Mucosa of stomach (tissue), 1 donor: ENCODE measurements around the gene BRCA1.
"Not testable (repeated sequence)": the region's sequence is repeated elsewhere in the genome, so short reads cannot be mapped to it uniquely, and the experiment has no call there.

ENCODE experiments used
- H3K27me3 ChIP-seq: one replicate; pipeline ENCODE4 v1.7.0; 2013; ENCODE audit warnings: mild to moderate bottlenecking, low read length; ENCODE audit not compliant: control insufficient read depth, insufficient read depth
- H3K36me3 ChIP-seq: one replicate; pipeline ENCODE4 v1.7.0; 2013; ENCODE audit warnings: low read length; ENCODE audit not compliant: control insufficient read depth, insufficient read depth
- H3K4me1 ChIP-seq: one replicate; pipeline ENCODE4 v1.7.0; 2013; ENCODE audit warnings: mild to moderate bottlenecking, low read length; ENCODE audit not compliant: control insufficient read depth, insufficient read depth
- H3K4me3 ChIP-seq: one replicate; pipeline ENCODE4 v1.7.0; 2013; ENCODE audit warnings: low read length
- H3K9ac ChIP-seq: one replicate; pipeline ENCODE4 v1.7.0; 2013; ENCODE audit warnings: mild to moderate bottlenecking, low read length, moderate library complexity
- H3K9me3 ChIP-seq: one replicate; pipeline ENCODE4 v1.7.0; 2013; ENCODE audit warnings: mild to moderate bottlenecking, low read length, moderate library complexity; ENCODE audit not compliant: control insufficient read depth
- donor health status: Pancreatic carcinoma.

Gene BRCA1

GRCh38 chr17:43090022-43090421 is 35.1 kb downstream of the BRCA1 start:
- no peaks in the 10 kb centered on the region for H3K27me3 ChIP-seq
- no peaks in the 10 kb centered on the region for H3K9me3 ChIP-seq
- no peaks in the 10 kb centered on the region for H3K36me3 ChIP-seq
- H3K4me3 ChIP-seq, result no peak overlapping the region
- no peak overlapping the region for H3K9ac ChIP-seq
- H3K4me1 ChIP-seq, result no peaks in the 10 kb centered on the region

- no peaks in the 10 kb centered on the region for H3K36me3 ChIP-seq
- H3K9me3 ChIP-seq, result no peaks in the 10 kb centered on the region
- H3K9ac ChIP-seq, result no peak overlapping the region
- no peaks in the 10 kb centered on the region for H3K4me1 ChIP-seq
- H3K4me3 ChIP-seq, result no peak overlapping the region
- H3K27me3 ChIP-seq, result no peaks in the 10 kb centered on the region
Measured at GRCh38 chr17:43085474-43085873, 39.7 kb downstream of the BRCA1 start.

GRCh38 chr17:43079641-43080302 is 45.4 kb downstream of the BRCA1 start:
- no peaks in the 10 kb centered on the region for H3K9me3 ChIP-seq
- no peaks in the 10 kb centered on the region for H3K27me3 ChIP-seq
- no peak overlapping the region for H3K9ac ChIP-seq
- H3K36me3 ChIP-seq, result no peaks in the 10 kb centered on the region
- no peak overlapping the region for H3K4me3 ChIP-seq
- H3K4me1 ChIP-seq, result peaks cover 4% of the 10 kb centered on the region

- Histone ChIP-seq H3K4me1 (peaks cover under 1% of the 10 kb centered on the region), H3K9me3 (no peaks in the 10 kb centered on the region), H3K9ac (no peak overlapping the region), H3K36me3 (no peaks in the 10 kb centered on the region), H3K27me3 (no peaks in the 10 kb centered on the region), H3K4me3 (no peak overlapping the region)
Measured at GRCh38 chr17:43074869-43075268, 50.3 kb downstream of the BRCA1 start.

- no peaks in the 10 kb centered on the region for H3K27me3 ChIP-seq
- no peak overlapping the region for H3K9ac ChIP-seq
- H3K36me3 ChIP-seq, result no peaks in the 10 kb centered on the region
- H3K4me1 ChIP-seq, result no peaks in the 10 kb centered on the region
- no peaks in the 10 kb centered on the region for H3K9me3 ChIP-seq
- H3K4me3 ChIP-seq, result no peak overlapping the region
Measured at GRCh38 chr17:43070872-43071271, 54.3 kb downstream of the BRCA1 start.

GRCh38 chr17:43070257-43070656 is 54.9 kb downstream of the BRCA1 start:
- Histone ChIP-seq H3K4me3 (no peak overlapping the region), H3K27me3 (no peaks in the 10 kb centered on the region), H3K4me1 (no peaks in the 10 kb centered on the region), H3K9ac (no peak overlapping the region), H3K36me3 (no peaks in the 10 kb centered on the region), H3K9me3 (no peaks in the 10 kb centered on the region)

GRCh38 chr17:43069368-43069898 is 55.7 kb downstream of the BRCA1 start:
- no peaks in the 10 kb centered on the region for H3K36me3 ChIP-seq
- H3K4me1 ChIP-seq, result no peaks in the 10 kb centered on the region
- no peak overlapping the region for H3K9ac ChIP-seq
- H3K27me3 ChIP-seq, result no peaks in the 10 kb centered on the region
- no peaks in the 10 kb centered on the region for H3K9me3 ChIP-seq
- no peak overlapping the region for H3K4me3 ChIP-seq

GRCh38 chr17:43068570-43069367 is 56.4 kb downstream of the BRCA1 start:
- H3K36me3 ChIP-seq, result no peaks in the 10 kb centered on the region
- no peak overlapping the region for H3K9ac ChIP-seq
- H3K4me3 ChIP-seq, result no peak overlapping the region
- no peaks in the 10 kb centered on the region for H3K27me3 ChIP-seq
- H3K4me1 ChIP-seq, result no peaks in the 10 kb centered on the region
- no peaks in the 10 kb centered on the region for H3K9me3 ChIP-seq

GRCh38 chr17:43062984-43063638 is 62.1 kb downstream of the BRCA1 start:
- H3K4me1 ChIP-seq, result no peaks in the 10 kb centered on the region
- H3K36me3 ChIP-seq, result no peaks in the 10 kb centered on the region
- H3K4me3 ChIP-seq, result no peak overlapping the region
- H3K9ac ChIP-seq, result no peak overlapping the region
- H3K27me3 ChIP-seq, result no peaks in the 10 kb centered on the region
- H3K9me3 ChIP-seq, result no peaks in the 10 kb centered on the region

- Histone ChIP-seq H3K9ac (no peak overlapping the region), H3K27me3 (no peaks in the 10 kb centered on the region), H3K36me3 (no peaks in the 10 kb centered on the region), H3K4me3 (no peak overlapping the region), H3K9me3 (no peaks in the 10 kb centered on the region), H3K4me1 (no peaks in the 10 kb centered on the region)
Measured at GRCh38 chr17:43056051-43056450, 69.1 kb downstream of the BRCA1 start.

- H3K4me1 ChIP-seq, H3K9me3 ChIP-seq, H3K27me3 ChIP-seq, H3K36me3 ChIP-seq, H3K4me3 ChIP-seq, H3K9ac ChIP-seq: not testable (repeated sequence)
Measured at GRCh38 chr17:43053008-43053407, 72.2 kb downstream of the BRCA1 start.

- Histone ChIP-seq H3K36me3 (no peaks in the 10 kb centered on the region), H3K4me3 (no peak overlapping the region)
Measured at GRCh38 chr17:43051969-43052368, 73.2 kb downstream of the BRCA1 start.

More at GRCh38 chr17:43051969-43052368, 73.2 kb downstream of the BRCA1 start:
- no peaks in the 10 kb centered on the region for H3K4me1 ChIP-seq
- no peaks in the 10 kb centered on the region for H3K9me3 ChIP-seq
- H3K9ac ChIP-seq, result no peak overlapping the region
- H3K27me3 ChIP-seq, result no peaks in the 10 kb centered on the region
